Left lung (tissue), 10 donors: Measurements from ENCODE around the gene SCD5. TPM values are rescaled to one million over a fixed set of nuclear protein-coding genes. Genes with fewer than 3 reads are reported as not detected.

ENCODE experiments used
- ATAC-seq: fragments of 200-7000 bp; cut with Tn5 transposase; one replicate; pipeline ENCODE4 v1.9.1; 2020; ENCODE audit warnings: moderate library complexity
- DNase-seq, 4 donors: peaks; one replicate each; pipeline ENCODE4 v3.0.0-alpha.2; 2013 to 2020
- H3K27ac ChIP-seq, 2 donors: fragments of 200-600 bp; sonication (generic) in 1 of 2; one replicate each; pipeline versions ENCODE4 v1.5.0 to v1.8.0; 2020 to 2021
- H3K27me3 ChIP-seq, 2 donors: fragments of 200-600 bp; sonication (generic) in 1 of 2; one replicate each; pipeline versions ENCODE4 v1.5.0 to v1.8.0; 2020 to 2021
- H3K36me3 ChIP-seq, 2 donors: fragments of 200-600 bp; sonication (generic) in 1 of 2; one replicate each; pipeline versions ENCODE4 v1.5.0 to v1.8.0; 2020 to 2021
- H3K4me1 ChIP-seq, 2 donors: fragments of 200-600 bp; one replicate each; pipeline ENCODE4 v1.8.0; 2021
- H3K4me3 ChIP-seq, 2 donors: fragments of 200-600 bp; sonication (generic) in 1 of 2; one replicate each; pipeline versions ENCODE4 v1.5.0 to v1.8.0; 2020 to 2021; ENCODE audit warnings: mild to moderate bottlenecking in 1 of 2
- H3K9me3 ChIP-seq, 2 donors: fragments of 200-600 bp; sonication (generic) in 1 of 2; one replicate each; pipeline versions ENCODE4 v1.5.0 to v1.8.0; 2020 to 2021
- intact Hi-C, 2 donors: fragments of 100-400 bp; cut with DNase I; formaldehyde crosslinking; loops; one replicate each; pipeline versions ENCODE4 v1.11.2 to v1.14.2; 2022
- polyA plus RNA-seq, 6 donors: library from polyadenylated mRNA; unstranded; fragments of 120-200 nt; gene quantifications; one replicate each; pipeline ENCODE4 v1.2.1, GENCODE V29; 2013; ENCODE audit not compliant: insufficient read length in 6 of 6
- total RNA-seq, 2 donors: library from RNA; stranded (reverse); fragmentation: NEBNext Ultra II Directional; extraction: Animal tissue kit (Norgen Biotek cat#: 25700); gene quantifications; one replicate each; pipeline ENCODE4 v1.2.1, GENCODE V29; 2021
- TF ChIP-seq, protein P1 (sequence below), 2 donors: fragments of 200-600 bp; sonication (generic) in 1 of 2; IDR thresholded peaks; one replicate each; pipeline versions ENCODE4 v1.5.0 to v1.8.0; 2021; ENCODE audit warnings: antibody characterized with exemption in 2 of 2
- donor health status: DM: no; HTN: yes; CAD: no.
- donor health status: DM: no; HTN: no; CAD: no.

Gene SCD5
- total and polyA plus RNA-seq, 8 donors = 12.5 to 41.1 (median 35.0) TPM

- Histone ChIP-seq H3K27me3 (no peaks in the 10 kb centered on the region), H3K4me3 (no peak overlapping the region), H3K9me3 (no peaks in the 10 kb centered on the region), H3K27ac (peak overlapping the region in 1 of 2 donors; percentile 4), H3K4me1 (peaks cover 0 to 3% of the 10 kb centered on the region in 2 donors), H3K36me3 (no peaks in the 10 kb centered on the region)
- TF ChIP-seq, protein P1, sequence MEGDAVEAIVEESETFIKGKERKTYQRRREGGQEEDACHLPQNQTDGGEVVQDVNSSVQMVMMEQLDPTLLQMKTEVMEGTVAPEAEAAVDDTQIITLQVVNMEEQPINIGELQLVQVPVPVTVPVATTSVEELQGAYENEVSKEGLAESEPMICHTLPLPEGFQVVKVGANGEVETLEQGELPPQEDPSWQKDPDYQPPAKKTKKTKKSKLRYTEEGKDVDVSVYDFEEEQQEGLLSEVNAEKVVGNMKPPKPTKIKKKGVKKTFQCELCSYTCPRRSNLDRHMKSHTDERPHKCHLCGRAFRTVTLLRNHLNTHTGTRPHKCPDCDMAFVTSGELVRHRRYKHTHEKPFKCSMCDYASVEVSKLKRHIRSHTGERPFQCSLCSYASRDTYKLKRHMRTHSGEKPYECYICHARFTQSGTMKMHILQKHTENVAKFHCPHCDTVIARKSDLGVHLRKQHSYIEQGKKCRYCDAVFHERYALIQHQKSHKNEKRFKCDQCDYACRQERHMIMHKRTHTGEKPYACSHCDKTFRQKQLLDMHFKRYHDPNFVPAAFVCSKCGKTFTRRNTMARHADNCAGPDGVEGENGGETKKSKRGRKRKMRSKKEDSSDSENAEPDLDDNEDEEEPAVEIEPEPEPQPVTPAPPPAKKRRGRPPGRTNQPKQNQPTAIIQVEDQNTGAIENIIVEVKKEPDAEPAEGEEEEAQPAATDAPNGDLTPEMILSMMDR (IDR thresholded peaks at IDR 0.05) = no peak
- DNase-seq = no peak
- peak; percentile 77 for ATAC-seq
- intact Hi-C loops = no loop called here
These were observed 82.6 kb downstream of the SCD5 start for GRCh38 chr4:82715731-82716617.

GRCh38 chr4:82713856-82714255 is 84.7 kb downstream of the SCD5 start:
- intact Hi-C loops = no loop called here
- Histone ChIP-seq H3K27me3 (no peaks in the 10 kb centered on the region), H3K9me3 (no peaks in the 10 kb centered on the region), H3K4me1 (peaks cover 0 to 3% of the 10 kb centered on the region in 2 donors), H3K27ac (no peak overlapping the region), H3K36me3 (no peaks in the 10 kb centered on the region), H3K4me3 (no peak overlapping the region)
- TF ChIP-seq, protein P1 (IDR thresholded peaks at IDR 0.05) = no peak
- ATAC-seq (no peak), DNase-seq (no peak)

DNA sequence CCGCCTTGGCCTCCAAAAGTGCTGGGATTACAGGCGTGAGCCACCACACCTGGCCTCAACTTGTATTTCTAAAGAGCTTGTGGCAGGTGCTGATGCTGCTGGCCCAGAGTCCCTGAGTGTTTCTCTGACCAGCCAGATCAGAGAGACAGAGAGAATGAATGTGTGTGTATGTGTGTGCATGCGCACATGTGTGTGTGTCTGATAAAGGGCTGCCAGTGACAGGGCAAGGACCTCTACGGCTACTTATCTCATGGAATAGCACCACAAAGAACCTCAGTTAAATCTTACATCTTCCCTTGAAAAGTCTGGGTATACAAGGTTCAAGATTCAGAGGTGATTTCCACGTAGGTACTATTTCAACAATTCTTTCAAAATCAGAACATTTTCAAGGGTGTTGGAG is 86.0 kb downstream of the SCD5 start:
- TF ChIP-seq, protein P1 (IDR thresholded peaks at IDR 0.05) = no peak

GRCh38 chr4:82711158-82711785 is 87.3 kb downstream of the SCD5 start:
- ATAC-seq (no peak), DNase-seq (no peak)
- H3K27ac ChIP-seq = no peak overlapping the region
- intact Hi-C loops = no loop called here
- H3K4me3 ChIP-seq = no peak overlapping the region
- no peaks in the 10 kb centered on the region for H3K36me3 ChIP-seq
- no peaks in the 10 kb centered on the region for H3K9me3 ChIP-seq
- H3K4me1 ChIP-seq = peaks cover 0 to 3% of the 10 kb centered on the region in 2 donors
- TF ChIP-seq, protein P1 (IDR thresholded peaks at IDR 0.05) = no peak
- H3K27me3 ChIP-seq = no peaks in the 10 kb centered on the region

More for the DNA sequence above, 86.0 kb downstream of the SCD5 start:
- Histone ChIP-seq H3K9me3 (no peaks in the 10 kb centered on the region), H3K36me3 (no peaks in the 10 kb centered on the region), H3K4me1 (peaks cover 0 to 3% of the 10 kb centered on the region in 2 donors), H3K27me3 (no peaks in the 10 kb centered on the region), H3K4me3 (no peak overlapping the region), H3K27ac (no peak overlapping the region)
- no peak for DNase-seq
- intact Hi-C loops = no loop called here
- no peak for ATAC-seq
